Keratinocyte (primary cell): Measurements from ENCODE around the gene CCL11. TPM values are rescaled to one million over a fixed set of nuclear protein-coding genes. Genes with fewer than 3 reads are reported as not detected.

Experiments used
- DNase-seq: peaks from one replicate; pipeline ENCODE4 v3.0.0-alpha.2; 2011; ENCODE audit warnings: low read depth, missing footprints, low spot score
- FAIRE-seq: peaks from 2 replicates; lab custom pipeline; 2011; peaks lifted over from hg19 to GRCh38; lab: Jason Lieb, UNC
- H2AFZ ChIP-seq: 2 replicates; pipeline ENCODE4 v1.6.0; 2012; ENCODE audit warnings: low read length, control low read depth, inconsistent platforms; ENCODE audit not compliant: control insufficient read depth
- H3K27ac ChIP-seq: 2 replicates; pipeline ENCODE4 v1.5.1; 2011; ENCODE audit warnings: low read length; ENCODE audit not compliant: control insufficient read depth, insufficient read depth
- H3K27me3 ChIP-seq: 3 replicates; pipeline ENCODE4 v1.6.0; 2011; ENCODE audit warnings: low read length; ENCODE audit not compliant: control insufficient read depth, insufficient read depth; ENCODE audit errors: extremely low read depth
- H3K36me3 ChIP-seq, 2 experiments: 2 replicates in 1 of 2; 3 replicates in 1 of 2; pipeline ENCODE4 v1.5.1; 2011; ENCODE audit warnings: low read length in 2 of 2, mild to moderate bottlenecking in 1 of 2; ENCODE audit not compliant: control insufficient read depth in 2 of 2, insufficient read depth in 2 of 2; ENCODE audit errors: extremely low read depth in 1 of 2
- H3K4me1 ChIP-seq: 3 replicates; pipeline ENCODE4 v1.5.1; 2011; ENCODE audit warnings: low read length; ENCODE audit not compliant: control insufficient read depth, insufficient read depth; ENCODE audit errors: extremely low read depth
- H3K4me2 ChIP-seq: 3 replicates; pipeline ENCODE4 v1.6.0; 2011; ENCODE audit warnings: low read depth, low read length; ENCODE audit not compliant: control insufficient read depth, insufficient read depth; ENCODE audit errors: extremely low read depth
- H3K4me3 ChIP-seq, 3 experiments: fragments of 200-600 bp in 1 of 3; sonication (generic) in 1 of 3; 2 replicates in 2 of 3; 3 replicates in 1 of 3; pipeline ENCODE4 v1.5.1; 2011 to 2016; ENCODE audit warnings: low read length in 3 of 3, mild to moderate bottlenecking in 3 of 3, control low read depth in 2 of 3, inconsistent platforms in 1 of 3, low read depth in 1 of 3, mixed read lengths in 1 of 3, mixed run types in 1 of 3, moderate library complexity in 1 of 3; ENCODE audit not compliant: control insufficient read depth in 2 of 3, insufficient read depth in 2 of 3; ENCODE audit errors: extremely low read depth in 1 of 3
- H3K79me2 ChIP-seq: 2 replicates; pipeline ENCODE4 v1.6.0; 2012; ENCODE audit warnings: low read length; ENCODE audit not compliant: control insufficient read depth, insufficient read depth
- H3K9ac ChIP-seq: 3 replicates; pipeline ENCODE4 v1.6.0; 2011; ENCODE audit warnings: low read length; ENCODE audit not compliant: control insufficient read depth, insufficient read depth; ENCODE audit errors: extremely low read depth
- H3K9me1 ChIP-seq: 3 replicates; pipeline ENCODE4 v1.6.0; 2011; ENCODE audit warnings: low read length; ENCODE audit not compliant: control insufficient read depth, insufficient read depth; ENCODE audit errors: extremely low read depth
- H3K9me3 ChIP-seq: 2 replicates; pipeline ENCODE4 v1.5.1; 2012; ENCODE audit warnings: low read depth, low read length; ENCODE audit not compliant: control insufficient read depth
- H4K20me1 ChIP-seq: 3 replicates; pipeline ENCODE4 v1.6.0; 2011; ENCODE audit warnings: low read length; ENCODE audit not compliant: control insufficient read depth, insufficient read depth; ENCODE audit errors: extremely low read depth
- CTCF ChIP-seq, 3 experiments: IDR thresholded peaks in 1 of 3; conservative IDR thresholded peaks in 1 of 3; optimal IDR thresholded peaks in 1 of 3; 2 replicates in 2 of 3; 3 replicates in 1 of 3; pipeline versions ENCODE3 to v1.5.1; 2011; ENCODE audit warnings: low read length in 3 of 3, mild to moderate bottlenecking in 3 of 3, moderate library complexity in 2 of 3, control low read depth in 1 of 3, inconsistent platforms in 1 of 3; ENCODE audit not compliant: insufficient read depth in 2 of 3; ENCODE audit errors: extremely low read depth in 1 of 3
- EZH2 ChIP-seq: IDR thresholded peaks from one replicate; pipeline ENCODE4 v1.6.1; 2012; ENCODE audit warnings: inconsistent platforms, mild to moderate bottlenecking, low read length, moderate library complexity
- dilution Hi-C: fragments of 300-500 bp; cut with MboI; formaldehyde crosslinking; loops from one replicate; pipeline ENCODE4 v1.7.0; 2020; ENCODE audit warnings: low sequenced_read_pairs; ENCODE audit not compliant: extremely low pct_ligation_motif_present
- polyA plus RNA-seq, 5 experiments: library from polyadenylated mRNA; depleted of rRNA in 3 of 5; stranded (reverse) in 3 of 5; stranded (forward) in 1 of 5; unstranded in 1 of 5; fragments of >200 nt; gene quantifications; 1 replicate in 1 of 5; 2 replicates in 3 of 5; 3 replicates in 1 of 5; pipeline versions ENCODE4 v1.2.1 to v1.2.3, GENCODE V29; 2011 to 2012; ENCODE audit warnings: missing spikeins in 2 of 5, low read depth in 1 of 5, low replicate concordance in 1 of 5

The CCL11 gene
- polyA plus RNA-seq, 1 donor (not counting 4 experiments of a cell fraction or from before 2014, with no cell fraction given): not detected

GRCh38 chr17:34312080-34312479 is 26.5 kb downstream of the CCL11 start:
- FAIRE-seq (no peak), DNase-seq (no peak)
- Histone ChIP-seq H3K79me2 (no peaks in the 10 kb centered on the region), H3K9ac (no peak overlapping the region), H3K27ac (no peak overlapping the region), H3K9me3 (no peaks in the 10 kb centered on the region), H3K27me3 (no peaks in the 10 kb centered on the region), H4K20me1 (no peaks in the 10 kb centered on the region), H3K4me3 (no peak overlapping the region), H3K9me1 (no peaks in the 10 kb centered on the region), H3K36me3 (no peaks in the 10 kb centered on the region), H2AFZ (no peak overlapping the region), H3K4me1 (no peaks in the 10 kb centered on the region), H3K4me2 (no peak overlapping the region)
- dilution Hi-C loops: no loop called here
- TF ChIP-seq CTCF (optimal IDR thresholded peaks at IDR 0.05 in 1 of 3, IDR thresholded peaks at IDR 0.05 in 1 of 3, conservative IDR thresholded peaks at IDR 0.05 in 1 of 3; ENCODE audit: extremely low read depth in 1 of 3, insufficient read depth in 2 of 3, low read length in 3 of 3) (no peak), EZH2 (no peak)

GRCh38 chr17:34313164-34313563 is 27.6 kb downstream of the CCL11 start:
- H3K4me1 ChIP-seq: no peaks in the 10 kb centered on the region
- dilution Hi-C loops: no loop called here
- H4K20me1 ChIP-seq: no peaks in the 10 kb centered on the region
- DNase-seq (no peak), FAIRE-seq (no peak)
- H3K36me3 ChIP-seq: no peaks in the 10 kb centered on the region
- no peak overlapping the region for H3K27ac ChIP-seq
- no peaks in the 10 kb centered on the region for H3K79me2 ChIP-seq
- no peak overlapping the region for H3K9ac ChIP-seq
- no peaks in the 10 kb centered on the region for H3K27me3 ChIP-seq
- no peak overlapping the region for H3K4me2 ChIP-seq
- TF ChIP-seq CTCF (optimal IDR thresholded peaks at IDR 0.05 in 1 of 3, IDR thresholded peaks at IDR 0.05 in 1 of 3, conservative IDR thresholded peaks at IDR 0.05 in 1 of 3; ENCODE audit: extremely low read depth in 1 of 3, insufficient read depth in 2 of 3, low read length in 3 of 3) (no peak), EZH2 (no peak)
- no peaks in the 10 kb centered on the region for H3K9me3 ChIP-seq
- H2AFZ ChIP-seq: no peak overlapping the region
- no peaks in the 10 kb centered on the region for H3K9me1 ChIP-seq
- no peak overlapping the region for H3K4me3 ChIP-seq
